ENCODE results near the gene OR2A42.
A peak's percentile ranks its signal among the peaks of the same experiment; 100 is the strongest.
"Not testable (repeated sequence)": the region's sequence is repeated elsewhere in the genome, so short reads cannot be mapped to it uniquely, and the experiment has no call there.

The OR2A42 gene

GRCh38 chr7:144220531-144220930, 18.9 kb downstream of the OR2A42 start:
- not testable (repeated sequence) for DNase-seq (ENCODE audit: low read depth, low spot score)

GRCh38 chr7:144219149-144219548, 20.3 kb downstream of the OR2A42 start:
- DNase-seq (ENCODE audit: low read depth, low spot score) = not testable (repeated sequence)

GRCh38 chr7:144218581-144218980, 20.8 kb downstream of the OR2A42 start:
- not testable (repeated sequence) for DNase-seq (ENCODE audit: low read depth, low spot score)

GRCh38 chr7:144217200-144217599, 22.2 kb downstream of the OR2A42 start:
- not testable (repeated sequence) for DNase-seq (ENCODE audit: low read depth, low spot score)

GRCh38 chr7:144205306-144205705, 34.1 kb downstream of the OR2A42 start:
- DNase-seq (ENCODE audit: low read depth, low spot score) = not testable (repeated sequence)

- not testable (repeated sequence) for DNase-seq (ENCODE audit: low read depth, low spot score)
Measured at GRCh38 chr7:144203086-144203485, 36.3 kb downstream of the OR2A42 start.

- not testable (repeated sequence) for DNase-seq (ENCODE audit: low read depth, low spot score)
Measured at GRCh38 chr7:144201978-144202377, 37.4 kb downstream of the OR2A42 start.

- DNase-seq (ENCODE audit: low read depth, low spot score) = not testable (repeated sequence)
Measured at GRCh38 chr7:144198934-144199333, 40.5 kb downstream of the OR2A42 start.

- not testable (repeated sequence) for DNase-seq (ENCODE audit: low read depth, low spot score)
Measured at GRCh38 chr7:144195212-144195872, 44.1 kb downstream of the OR2A42 start, which contains the start of gene ARHGEF35. ARHGEF35 (minus strand) TSS chr7:144195833; CDS start chr7:144188383, 7,450 bp downstream.

- not testable (repeated sequence) for DNase-seq (ENCODE audit: low read depth, low spot score)
Measured at GRCh38 chr7:144194453-144194852, 45.0 kb downstream of the OR2A42 start.

GRCh38 chr7:144193782-144194181, 45.6 kb downstream of the OR2A42 start:
- DNase-seq (ENCODE audit: low read depth, low spot score) = not testable (repeated sequence)

- DNase-seq (ENCODE audit: low read depth, low spot score) = not testable (repeated sequence)
Measured at GRCh38 chr7:144188578-144189171, 50.7 kb downstream of the OR2A42 start.

- not testable (repeated sequence) for DNase-seq (ENCODE audit: low read depth, low spot score)
Measured at GRCh38 chr7:144187848-144188247, 51.6 kb downstream of the OR2A42 start.

- not testable (repeated sequence) for DNase-seq (ENCODE audit: low read depth, low spot score)
Measured at GRCh38 chr7:144183166-144183565, 56.2 kb downstream of the OR2A42 start, which contains the start of gene CTAGE4. CTAGE4 (plus strand) TSS chr7:144183466; CDS start chr7:144183504, 38 bp downstream.

GRCh38 chr7:144179165-144179479, 60.3 kb downstream of the OR2A42 start:
- not testable (repeated sequence) for DNase-seq (ENCODE audit: low read depth, low spot score)

GRCh38 chr7:144178380-144179164, 60.8 kb downstream of the OR2A42 start:
- peak; percentile 9 for DNase-seq (ENCODE audit: low read depth, low spot score)
